GM21367 (cell line): ENCODE results near the gene MRRF.
"Not testable (repeated sequence)": the region's sequence is repeated elsewhere in the genome, so short reads cannot be mapped to it uniquely, and the experiment has no call there.

Experiments used
- ATAC-seq: cut with Tn5 transposase; IDR thresholded peaks from one replicate; pipeline ENCODE4 v1.9.1; 2021; ENCODE audit not compliant: unreplicated experiment

MRRF gene

GRCh38 chr9:122274055-122274454 is 9.4 kb downstream of the MRRF start:
- no peak for ATAC-seq

- ATAC-seq, result no peak
Measured at GRCh38 chr9:122276096-122276495, 11.4 kb downstream of the MRRF start.

- no peak for ATAC-seq
Measured at GRCh38 chr9:122277285-122277897, 12.7 kb downstream of the MRRF start.

DNA sequence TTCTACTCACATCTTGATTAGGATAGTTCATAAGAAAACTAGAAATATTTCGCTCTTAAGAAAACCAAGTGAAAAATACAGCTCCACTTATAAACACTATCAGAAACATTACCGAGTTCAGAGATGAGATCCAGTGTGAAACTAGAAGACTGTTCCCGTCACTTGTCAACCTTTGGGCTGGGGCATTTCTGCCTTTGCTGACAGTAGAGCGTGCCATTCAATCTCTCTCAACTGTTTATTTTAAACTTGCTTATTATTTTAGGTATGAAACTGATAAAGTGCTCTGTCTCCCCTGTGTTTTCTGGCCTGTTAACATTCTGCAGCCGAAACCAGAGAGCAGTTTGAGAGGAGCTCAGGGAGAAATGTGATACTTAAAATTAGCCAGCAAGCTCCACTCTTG is 16.7 kb downstream of the MRRF start:
- ATAC-seq, result no peak

DNA sequence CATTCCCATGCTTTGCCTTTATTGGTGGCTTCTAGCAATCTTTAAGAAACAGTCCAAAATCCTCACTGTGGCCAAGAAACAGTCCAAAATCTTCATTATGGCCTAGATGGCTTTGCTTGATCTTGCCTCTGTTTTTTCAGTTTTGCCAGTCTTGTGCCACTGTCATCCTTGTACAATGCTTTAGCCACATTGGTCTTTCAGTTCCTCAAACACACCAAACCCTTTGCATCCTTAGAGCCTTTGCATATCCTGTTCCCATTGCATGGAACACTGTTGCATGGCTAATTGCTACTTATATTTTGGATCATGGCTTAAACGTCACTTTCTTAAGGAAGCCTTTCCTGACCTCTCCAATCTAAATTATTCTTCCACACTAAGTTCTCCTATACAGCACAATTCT is 22.1 kb downstream of the MRRF start:
- peak; percentile 69 for ATAC-seq

DNA sequence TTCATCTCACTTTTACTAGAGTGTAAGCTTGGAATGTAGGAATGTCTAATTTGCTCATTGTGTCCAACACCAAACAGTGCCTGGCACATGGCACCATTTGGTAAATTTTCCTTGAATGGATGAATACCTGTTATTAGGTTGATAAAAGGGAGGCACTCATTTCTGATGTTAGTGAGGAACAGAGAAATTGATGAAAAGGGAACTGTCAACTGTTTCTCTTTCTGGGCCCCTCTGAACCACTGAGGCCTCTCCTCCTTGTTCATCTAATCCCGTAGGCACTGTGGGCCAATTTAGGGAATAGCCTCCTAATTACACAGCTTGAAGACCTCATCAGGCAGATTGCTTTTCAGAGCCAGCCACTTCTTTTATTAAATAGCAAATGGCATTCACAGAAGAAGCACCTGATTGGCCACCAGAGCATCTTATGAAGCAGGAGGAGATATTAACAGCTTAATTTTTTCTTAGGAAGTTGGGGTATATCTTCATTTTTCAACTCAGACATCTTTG is 22.6 kb downstream of the MRRF start:
- ATAC-seq, result no peak

GRCh38 chr9:122291458-122291857 is 26.8 kb downstream of the MRRF start:
- ATAC-seq, result no peak

DNA sequence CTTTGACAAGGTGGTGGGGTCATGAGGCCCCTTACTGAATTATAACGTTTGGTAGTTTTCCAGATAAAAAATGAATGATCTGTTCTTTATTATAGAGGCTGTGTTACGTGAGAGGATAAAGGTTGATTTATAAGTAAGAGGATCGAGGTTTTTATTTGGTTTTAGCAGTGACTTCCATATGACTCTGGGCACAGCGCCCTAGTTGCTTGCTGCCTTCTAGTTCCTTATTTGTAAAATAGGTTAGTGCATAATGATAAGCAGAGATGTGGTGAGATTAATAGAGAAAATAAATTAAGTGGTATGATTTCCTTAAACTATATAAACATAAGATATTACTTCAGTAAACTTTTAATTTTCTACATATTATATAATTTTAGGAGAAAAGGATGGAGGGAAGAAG is 29.8 kb downstream of the MRRF start:
- no peak for ATAC-seq

- no peak for ATAC-seq
Measured at GRCh38 chr9:122297512-122297911, 32.8 kb downstream of the MRRF start.

DNA sequence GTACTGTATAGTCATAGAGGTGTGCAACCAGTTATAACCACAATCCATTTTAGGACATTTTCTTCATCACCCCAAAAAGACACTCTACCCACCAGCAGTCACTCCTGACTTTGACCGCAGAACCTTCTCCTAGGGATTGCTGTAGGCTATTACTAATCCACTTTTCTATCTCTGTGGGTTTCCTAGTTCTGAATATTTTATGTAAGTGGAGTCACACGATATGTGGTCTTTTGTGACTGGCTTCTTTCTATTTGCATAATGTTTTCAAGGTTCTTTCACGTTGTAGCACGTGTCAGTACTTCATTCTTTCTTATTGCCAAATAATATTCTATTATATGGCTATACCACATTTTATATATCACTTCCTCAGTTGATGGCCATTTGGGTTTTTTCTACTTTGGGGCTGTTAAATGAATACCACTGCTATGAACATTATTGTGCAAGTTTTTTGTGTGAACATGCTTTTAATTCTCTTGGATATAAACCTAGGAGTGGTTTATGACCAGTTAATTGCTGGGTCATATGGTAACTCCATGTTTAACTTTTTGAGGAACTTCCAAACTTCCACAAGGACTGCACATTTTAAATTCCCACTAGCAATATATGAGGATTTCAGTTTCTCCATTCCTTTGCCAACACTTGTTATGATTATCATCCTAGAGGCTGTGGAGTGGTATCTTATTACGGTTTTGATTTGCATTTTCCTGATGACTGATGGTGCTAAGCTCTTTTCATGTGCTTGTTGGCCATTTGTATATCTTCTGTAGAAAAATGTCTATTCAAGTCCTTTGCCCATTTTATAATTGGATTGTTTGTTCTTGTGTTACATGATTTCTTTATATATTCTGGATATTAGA is 37.8 kb downstream of the MRRF start:
- ATAC-seq, result no peak

- no peak for ATAC-seq
Measured at GRCh38 chr9:122307061-122307460, 42.4 kb downstream of the MRRF start.

DNA sequence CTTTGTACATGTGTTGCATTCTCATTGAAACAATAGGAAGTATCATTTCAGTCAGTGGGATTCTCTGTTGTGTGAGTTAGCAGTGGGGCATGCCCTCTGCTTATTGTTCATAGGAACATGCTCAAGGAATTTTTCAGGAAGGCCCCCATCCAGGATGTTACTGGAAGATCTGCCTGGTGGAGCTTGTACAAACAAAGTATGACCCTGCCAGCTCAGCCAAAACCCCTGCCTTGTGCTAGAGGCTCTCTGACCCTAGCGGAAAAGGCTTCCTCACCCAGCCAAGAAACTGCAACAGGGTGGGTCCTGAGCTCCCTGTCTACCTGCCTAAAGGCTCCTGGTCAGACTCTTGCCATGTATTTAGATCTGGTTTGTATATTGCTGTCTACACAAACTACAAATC is 43.2 kb downstream of the MRRF start:
- no peak for ATAC-seq

DNA sequence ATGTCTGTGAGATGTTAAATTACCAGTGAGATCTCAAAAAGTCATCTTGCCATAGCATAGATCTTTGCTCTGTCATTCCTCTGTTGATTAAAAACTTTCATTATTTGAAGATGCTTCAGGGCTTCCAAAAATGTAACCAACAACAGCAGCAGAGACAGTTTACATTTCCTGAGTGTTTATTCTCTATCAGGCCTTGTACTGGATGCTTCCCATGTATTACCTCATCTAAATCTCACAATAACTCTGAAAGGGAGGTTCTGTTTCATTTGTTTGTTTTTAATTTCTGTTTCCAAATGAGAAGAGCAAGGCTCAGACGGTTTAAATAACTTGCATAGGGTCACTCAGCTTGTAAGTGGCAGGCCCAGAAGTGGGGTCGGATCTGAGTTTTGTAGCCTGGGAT is 45.2 kb downstream of the MRRF start:
- ATAC-seq, result no peak

DNA sequence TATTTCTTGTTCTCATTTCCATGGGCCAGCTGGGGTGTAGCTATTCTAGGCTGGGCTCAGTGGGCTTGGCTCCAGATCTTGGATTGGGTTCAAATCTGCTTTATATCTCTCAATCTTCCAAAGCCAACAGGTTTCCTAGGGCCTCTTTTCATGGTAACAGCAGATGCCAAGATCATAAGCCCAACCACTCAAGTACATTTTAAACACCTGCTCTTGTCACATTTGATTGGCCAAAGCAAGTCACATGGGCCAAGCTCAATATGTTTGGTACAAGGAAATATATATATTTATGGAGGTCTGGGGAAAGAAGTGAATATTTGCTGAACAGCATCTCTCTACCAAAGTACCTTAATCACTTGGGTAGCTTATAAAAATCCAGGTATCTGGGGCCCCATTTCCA is 49.5 kb downstream of the MRRF start:
- ATAC-seq, result no peak

- no peak for ATAC-seq
Measured at GRCh38 chr9:122315534-122315933, 50.9 kb downstream of the MRRF start.

GRCh38 chr9:122318284-122318683 is 53.6 kb downstream of the MRRF start:
- ATAC-seq, result no peak

GRCh38 chr9:122320413-122320881 is 55.8 kb downstream of the MRRF start:
- no peak for ATAC-seq

- ATAC-seq, result no peak
Measured at GRCh38 chr9:122322553-122322952, 57.9 kb downstream of the MRRF start.

DNA sequence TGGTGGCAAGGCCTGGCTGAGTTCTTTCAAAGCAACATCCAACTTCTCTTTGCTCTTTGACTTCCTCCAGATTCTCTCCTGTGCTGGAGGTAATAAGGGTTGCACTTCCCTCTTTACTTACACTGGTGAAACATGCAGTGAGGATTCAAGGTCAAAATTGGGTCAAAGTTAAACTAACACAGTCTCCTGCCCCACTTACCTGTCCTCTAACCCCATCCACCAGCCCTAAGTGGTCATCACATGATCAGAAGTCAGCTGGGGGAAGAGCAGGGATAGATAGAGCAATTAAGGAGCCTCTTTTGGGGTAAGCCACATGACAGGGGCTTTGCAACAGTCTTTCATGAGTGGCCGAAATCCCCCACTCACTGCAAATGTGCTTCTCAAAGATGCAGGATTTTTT is 60.0 kb downstream of the MRRF start:
- ATAC-seq, result not testable (repeated sequence)

GRCh38 chr9:122325124-122325523 is 60.4 kb downstream of the MRRF start:
- ATAC-seq, result no peak

- ATAC-seq, result no peak
Measured at GRCh38 chr9:122327175-122327574, 62.5 kb downstream of the MRRF start.

GRCh38 chr9:122329597-122329996 is 64.9 kb downstream of the MRRF start:
- no peak for ATAC-seq
